HEK293 (cell line): ENCODE data around the gene ZBTB47.

Source experiments
- CTCF ChIA-PET: fragments of 350-600 bp; formaldehyde crosslinking; extraction: SDS; loops from one replicate; lab custom pipeline; 2021; ENCODE audit warnings: antibody characterized with exemption; lab: Yijun Ruan, JAX
- POLR2A ChIA-PET: fragments of 300-600 bp; formaldehyde crosslinking; extraction: SDS; loops from one replicate; lab custom pipeline; 2020; ENCODE audit warnings: antibody characterized with exemption, inconsistent platforms; lab: Yijun Ruan, JAX
- H3K27ac ChIP-seq: fragments of 200-500 bp; sonication (Bioruptor generic); 2 replicates; pipeline ENCODE4 v1.5.1; 2014; ENCODE audit warnings: low read depth, low read length, control low read depth, inconsistent platforms; ENCODE audit errors: extremely low read depth
- H3K36me3 ChIP-seq, 2 experiments: fragments of 200-500 bp in 1 of 2; sonication (Bioruptor generic) in 1 of 2; 1 replicate in 1 of 2; 2 replicates in 1 of 2; pipeline ENCODE4 v1.5.1; 2014 to 2017; ENCODE audit warnings: inconsistent platforms in 2 of 2, low read length in 2 of 2; ENCODE audit not compliant: control insufficient read depth in 2 of 2, insufficient read depth in 1 of 2
- H3K4me1 ChIP-seq: fragments of 200-500 bp; sonication (Bioruptor generic); 2 replicates; pipeline ENCODE4 v1.5.1; 2014; ENCODE audit warnings: mild to moderate bottlenecking, low read length, inconsistent platforms; ENCODE audit not compliant: control insufficient read depth, insufficient read depth
- H3K4me3 ChIP-seq: 2 replicates; pipeline ENCODE4 v1.5.1; 2011; ENCODE audit warnings: low read depth, mild to moderate bottlenecking, control low read depth, low read length, moderate library complexity
- H3K9me3 ChIP-seq: fragments of 200-500 bp; sonication (Bioruptor generic); 2 replicates; pipeline ENCODE4 v1.5.1; 2014; ENCODE audit warnings: low read depth, low read length, inconsistent platforms; ENCODE audit not compliant: control insufficient read depth, insufficient read depth
- EGR2 ChIP-seq: fragments of 450-650 bp; formaldehyde crosslinking; IDR thresholded peaks from 2 replicates; pipeline ENCODE4 v1.5.1; 2016; ENCODE audit warnings: low read depth, missing biosample characterization, missing genetic modification characterization
- HOXD13 ChIP-seq: sonication (generic); formaldehyde crosslinking; IDR thresholded peaks from 2 replicates; pipeline ENCODE4 v1.8.0; 2022; ENCODE audit warnings: missing genetic modification reagents, borderline replicate concordance
- KLF17 ChIP-seq: fragments of 450-650 bp; formaldehyde crosslinking; IDR thresholded peaks from 2 replicates; pipeline ENCODE4 v1.5.1; 2016; ENCODE audit warnings: missing biosample characterization, missing genetic modification characterization
- MYNN ChIP-seq: fragments of 450-650 bp; formaldehyde crosslinking; IDR thresholded peaks from 2 replicates; pipeline ENCODE4 v1.5.1; 2016; ENCODE audit warnings: missing biosample characterization, missing genetic modification characterization, borderline replicate concordance
- SCRT2 ChIP-seq: fragments of 450-650 bp; formaldehyde crosslinking; IDR thresholded peaks from 2 replicates; pipeline ENCODE4 v1.5.1; 2016; ENCODE audit warnings: missing biosample characterization, missing genetic modification characterization
- ZFP69B ChIP-seq: fragments of 450-650 bp; formaldehyde crosslinking; IDR thresholded peaks from 2 replicates; pipeline ENCODE4 v1.5.1; 2016; ENCODE audit warnings: missing biosample characterization, missing genetic modification characterization
- ZNF138 ChIP-seq: fragments of 450-650 bp; formaldehyde crosslinking; IDR thresholded peaks from 2 replicates; pipeline ENCODE4 v1.5.1; 2016; ENCODE audit warnings: missing biosample characterization, missing genetic modification characterization, borderline replicate concordance
- ZNF184 ChIP-seq: fragments of 450-650 bp; IDR thresholded peaks from 2 replicates; pipeline ENCODE4 v1.5.1; 2018; ENCODE audit warnings: missing biosample characterization, mild to moderate bottlenecking, missing genetic modification characterization
- ZNF2 ChIP-seq: fragments of 450-650 bp; formaldehyde crosslinking; IDR thresholded peaks from 2 replicates; pipeline ENCODE4 v1.5.1; 2016; ENCODE audit warnings: missing biosample characterization, missing genetic modification characterization
- ZNF211 ChIP-seq: fragments of 450-650 bp; formaldehyde crosslinking; IDR thresholded peaks from 2 replicates; pipeline ENCODE4 v1.5.1; 2016; ENCODE audit warnings: low read depth, missing biosample characterization, missing genetic modification characterization
- ZNF302 ChIP-seq: fragments of 450-650 bp; formaldehyde crosslinking; IDR thresholded peaks from 2 replicates; pipeline ENCODE4 v1.5.1; 2016; ENCODE audit warnings: missing biosample characterization, missing genetic modification characterization, low read depth
- ZNF311 ChIP-seq: fragments of 450-650 bp; formaldehyde crosslinking; IDR thresholded peaks from 2 replicates; pipeline ENCODE4 v1.5.1; 2017; ENCODE audit warnings: missing biosample characterization, missing genetic modification characterization, borderline replicate concordance
- ZNF391 ChIP-seq: fragments of 450-650 bp; formaldehyde crosslinking; IDR thresholded peaks from 2 replicates; pipeline ENCODE4 v1.5.1; 2016; ENCODE audit warnings: low read depth, missing biosample characterization, missing genetic modification characterization, borderline replicate concordance
- ZNF404 ChIP-seq: fragments of 450-650 bp; formaldehyde crosslinking; IDR thresholded peaks from 2 replicates; pipeline ENCODE4 v1.5.1; 2017; ENCODE audit warnings: missing biosample characterization, missing genetic modification characterization
- ZNF426 ChIP-seq: fragments of 450-650 bp; formaldehyde crosslinking; IDR thresholded peaks from 2 replicates; pipeline ENCODE4 v1.5.1; 2017; ENCODE audit warnings: missing biosample characterization, missing genetic modification characterization, mild to moderate bottlenecking, inconsistent platforms, moderate library complexity
- ZNF473 ChIP-seq: fragments of 450-650 bp; formaldehyde crosslinking; IDR thresholded peaks from 2 replicates; pipeline ENCODE4 v1.5.1; 2017; ENCODE audit warnings: missing biosample characterization, missing genetic modification characterization
- ZNF48 ChIP-seq: fragments of 450-650 bp; formaldehyde crosslinking; IDR thresholded peaks from 2 replicates; pipeline ENCODE4 v1.5.1; 2016; ENCODE audit warnings: missing biosample characterization, missing genetic modification characterization
- ZNF510 ChIP-seq: fragments of 450-650 bp; formaldehyde crosslinking; IDR thresholded peaks from 2 replicates; pipeline ENCODE4 v1.5.1; 2018; ENCODE audit warnings: mild to moderate bottlenecking, missing genetic modification characterization, missing biosample characterization; ENCODE audit not compliant: insufficient replicate concordance
- ZNF548 ChIP-seq: fragments of 450-650 bp; formaldehyde crosslinking; IDR thresholded peaks from 2 replicates; pipeline ENCODE4 v1.5.1; 2016; ENCODE audit warnings: missing biosample characterization, missing genetic modification characterization
- ZNF626 ChIP-seq: fragments of 450-650 bp; sonication (Bioruptor Pico); formaldehyde crosslinking; IDR thresholded peaks from 2 replicates; pipeline ENCODE4 v1.5.1; 2018; ENCODE audit warnings: missing biosample characterization, missing genetic modification characterization, inconsistent platforms
- ZNF747 ChIP-seq: fragments of 450-650 bp; formaldehyde crosslinking; IDR thresholded peaks from 2 replicates; pipeline ENCODE4 v1.5.1; 2016; ENCODE audit warnings: missing biosample characterization, missing genetic modification characterization
- ZNF837 ChIP-seq: fragments of 450-650 bp; formaldehyde crosslinking; IDR thresholded peaks from 2 replicates; pipeline ENCODE4 v1.5.1; 2016; ENCODE audit warnings: missing biosample characterization, missing genetic modification characterization
- ZSCAN16 ChIP-seq: fragments of 450-650 bp; formaldehyde crosslinking; IDR thresholded peaks from 2 replicates; pipeline ENCODE4 v1.5.1; 2016; ENCODE audit warnings: missing biosample characterization, missing genetic modification characterization
- ZSCAN4 ChIP-seq: fragments of 450-650 bp; formaldehyde crosslinking; IDR thresholded peaks from 2 replicates; pipeline ENCODE4 v1.5.1; 2017; ENCODE audit warnings: missing biosample characterization, missing genetic modification characterization
- ZXDB ChIP-seq: fragments of 450-650 bp; formaldehyde crosslinking; IDR thresholded peaks from 2 replicates; pipeline ENCODE4 v1.5.1; 2016; ENCODE audit warnings: missing biosample characterization, missing genetic modification characterization
- TF ChIP-seq, protein P1 (sequence below): fragments of 450-650 bp; formaldehyde crosslinking; conservative IDR thresholded peaks from 2 replicates; pipeline ENCODE4 v1.5.1; 2016; ENCODE audit warnings: low read depth, missing biosample characterization, missing genetic modification characterization

ZBTB47 gene

GRCh38 chr3:42660131-42660715, 6.7 kb downstream of the ZBTB47 start:
- Histone ChIP-seq H3K4me1 (no peaks in the 10 kb centered on the region), H3K27ac (no peak overlapping the region), H3K9me3 (no peaks in the 10 kb centered on the region), H3K4me3 (no peak overlapping the region), H3K36me3 (peaks cover 0 to 57% of the 10 kb centered on the region in 2 experiments; a peak in 1 of 3 replicates)
- ChIA-PET POLR2A (interaction anchor here (0.6 kb wide), 1 partner anchor 24 kb away, joined by 5 read pairs; no protein-coding TSS in a partner anchor), CTCF (interaction anchor here (0.5 to 1.4 kb wide), 3 partner anchors 29 to 170 kb away, joined by 3 to 4 read pairs (median 3); no protein-coding TSS in a partner anchor)
- no peak for TF ChIP-seq ZNF747 (tag by site-specific recombination)
- no peak for TF ChIP-seq ZNF184 (tag by site-specific recombination)
- no peak for TF ChIP-seq ZNF391
- no peak for TF ChIP-seq SCRT2 (tag by site-specific recombination)
- no peak for TF ChIP-seq ZNF404 (tag by site-specific recombination)
- no peak for TF ChIP-seq ZNF211
- TF ChIP-seq ZNF48 (tag by site-specific recombination): no peak
- TF ChIP-seq MYNN (tag by site-specific recombination): no peak
- no peak for TF ChIP-seq ZNF510
- no peak for TF ChIP-seq ZNF548 (tag by site-specific recombination)
- TF ChIP-seq ZNF626: no peak
- TF ChIP-seq ZSCAN4: no peak

GRCh38 chr3:42660898-42661297, 7.4 kb downstream of the ZBTB47 start:
- CTCF ChIA-PET: interaction anchor here (0.5 to 1.4 kb wide), 2 partner anchors 28 to 169 kb away, joined by 3 read pairs; no protein-coding TSS in a partner anchor
- Histone ChIP-seq H3K9me3 (no peaks in the 10 kb centered on the region), H3K36me3 (peaks cover 0 to 57% of the 10 kb centered on the region in 2 experiments; a peak in 1 of 3 replicates), H3K4me3 (no peak overlapping the region), H3K27ac (no peak overlapping the region), H3K4me1 (no peaks in the 10 kb centered on the region)
- TF ChIP-seq ZNF302: no peak
- no peak for TF ChIP-seq ZXDB
- TF ChIP-seq ZFP69B (tag by site-specific recombination): no peak
- TF ChIP-seq ZNF311: no peak
- no peak for TF ChIP-seq ZNF184 (tag by site-specific recombination)
- TF ChIP-seq ZNF510: no peak
- no peak for TF ChIP-seq ZNF138 (tag by site-specific recombination)
- no peak for TF ChIP-seq HOXD13 (CRISPR knock-in tag)
- no peak for TF ChIP-seq ZNF837 (tag by site-specific recombination)
- no peak for TF ChIP-seq ZNF2 (tag by site-specific recombination)
- no peak for TF ChIP-seq ZNF473 (tag by site-specific recombination)
- TF ChIP-seq KLF17 (tag by site-specific recombination): no peak
- TF ChIP-seq EGR2: no peak
- TF ChIP-seq, protein P1, sequence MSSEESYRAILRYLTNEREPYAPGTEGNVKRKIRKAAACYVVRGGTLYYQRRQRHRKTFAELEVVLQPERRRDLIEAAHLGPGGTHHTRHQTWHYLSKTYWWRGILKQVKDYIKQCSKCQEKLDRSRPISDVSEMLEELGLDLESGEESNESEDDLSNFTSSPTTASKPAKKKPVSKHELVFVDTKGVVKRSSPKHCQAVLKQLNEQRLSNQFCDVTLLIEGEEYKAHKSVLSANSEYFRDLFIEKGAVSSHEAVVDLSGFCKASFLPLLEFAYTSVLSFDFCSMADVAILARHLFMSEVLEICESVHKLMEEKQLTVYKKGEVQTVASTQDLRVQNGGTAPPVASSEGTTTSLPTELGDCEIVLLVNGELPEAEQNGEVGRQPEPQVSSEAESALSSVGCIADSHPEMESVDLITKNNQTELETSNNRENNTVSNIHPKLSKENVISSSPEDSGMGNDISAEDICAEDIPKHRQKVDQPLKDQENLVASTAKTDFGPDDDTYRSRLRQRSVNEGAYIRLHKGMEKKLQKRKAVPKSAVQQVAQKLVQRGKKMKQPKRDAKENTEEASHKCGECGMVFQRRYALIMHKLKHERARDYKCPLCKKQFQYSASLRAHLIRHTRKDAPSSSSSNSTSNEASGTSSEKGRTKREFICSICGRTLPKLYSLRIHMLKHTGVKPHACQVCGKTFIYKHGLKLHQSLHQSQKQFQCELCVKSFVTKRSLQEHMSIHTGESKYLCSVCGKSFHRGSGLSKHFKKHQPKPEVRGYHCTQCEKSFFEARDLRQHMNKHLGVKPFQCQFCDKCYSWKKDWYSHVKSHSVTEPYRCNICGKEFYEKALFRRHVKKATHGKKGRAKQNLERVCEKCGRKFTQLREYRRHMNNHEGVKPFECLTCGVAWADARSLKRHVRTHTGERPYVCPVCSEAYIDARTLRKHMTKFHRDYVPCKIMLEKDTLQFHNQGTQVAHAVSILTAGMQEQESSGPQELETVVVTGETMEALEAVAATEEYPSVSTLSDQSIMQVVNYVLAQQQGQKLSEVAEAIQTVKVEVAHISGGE (tag by site-specific recombination): no peak
- no peak for TF ChIP-seq ZSCAN16
- no peak for TF ChIP-seq ZNF548 (tag by site-specific recombination)
- TF ChIP-seq ZNF426: no peak
- POLR2A ChIA-PET: interaction anchor here (0.6 kb wide), 1 partner anchor 23 kb away, joined by 5 read pairs; no protein-coding TSS in a partner anchor
